ENCODE results near the gene GPBP1L1.

- peak; percentile 38; the same call in 1 of the 2 replicates for TF ChIP-seq REST (tag by site-specific recombination; IDR thresholded peaks at IDR 0.05)
- no peak for TF ChIP-seq ZNF561 (tag by site-specific recombination; IDR thresholded peaks at IDR 0.05; ENCODE audit: borderline replicate concordance)
- TF ChIP-seq, protein P1, sequence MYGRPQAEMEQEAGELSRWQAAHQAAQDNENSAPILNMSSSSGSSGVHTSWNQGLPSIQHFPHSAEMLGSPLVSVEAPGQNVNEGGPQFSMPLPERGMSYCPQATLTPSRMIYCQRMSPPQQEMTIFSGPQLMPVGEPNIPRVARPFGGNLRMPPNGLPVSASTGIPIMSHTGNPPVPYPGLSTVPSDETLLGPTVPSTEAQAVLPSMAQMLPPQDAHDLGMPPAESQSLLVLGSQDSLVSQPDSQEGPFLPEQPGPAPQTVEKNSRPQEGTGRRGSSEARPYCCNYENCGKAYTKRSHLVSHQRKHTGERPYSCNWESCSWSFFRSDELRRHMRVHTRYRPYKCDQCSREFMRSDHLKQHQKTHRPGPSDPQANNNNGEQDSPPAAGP (tag by site-specific recombination; IDR thresholded peaks at IDR 0.05) = no peak
- TF ChIP-seq, protein P2, sequence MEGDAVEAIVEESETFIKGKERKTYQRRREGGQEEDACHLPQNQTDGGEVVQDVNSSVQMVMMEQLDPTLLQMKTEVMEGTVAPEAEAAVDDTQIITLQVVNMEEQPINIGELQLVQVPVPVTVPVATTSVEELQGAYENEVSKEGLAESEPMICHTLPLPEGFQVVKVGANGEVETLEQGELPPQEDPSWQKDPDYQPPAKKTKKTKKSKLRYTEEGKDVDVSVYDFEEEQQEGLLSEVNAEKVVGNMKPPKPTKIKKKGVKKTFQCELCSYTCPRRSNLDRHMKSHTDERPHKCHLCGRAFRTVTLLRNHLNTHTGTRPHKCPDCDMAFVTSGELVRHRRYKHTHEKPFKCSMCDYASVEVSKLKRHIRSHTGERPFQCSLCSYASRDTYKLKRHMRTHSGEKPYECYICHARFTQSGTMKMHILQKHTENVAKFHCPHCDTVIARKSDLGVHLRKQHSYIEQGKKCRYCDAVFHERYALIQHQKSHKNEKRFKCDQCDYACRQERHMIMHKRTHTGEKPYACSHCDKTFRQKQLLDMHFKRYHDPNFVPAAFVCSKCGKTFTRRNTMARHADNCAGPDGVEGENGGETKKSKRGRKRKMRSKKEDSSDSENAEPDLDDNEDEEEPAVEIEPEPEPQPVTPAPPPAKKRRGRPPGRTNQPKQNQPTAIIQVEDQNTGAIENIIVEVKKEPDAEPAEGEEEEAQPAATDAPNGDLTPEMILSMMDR (tag by site-specific recombination; IDR thresholded peaks at IDR 0.05) = no peak
- TF ChIP-seq ZNF585B (tag by site-specific recombination; IDR thresholded peaks at IDR 0.05) = no peak
- TF ChIP-seq ZEB2 (tag by site-specific recombination; IDR thresholded peaks at IDR 0.05) = no peak
- TF ChIP-seq ZNF292 (tag by site-specific recombination; IDR thresholded peaks at IDR 0.05; ENCODE audit: borderline replicate concordance, low read depth) = no peak
- TF ChIP-seq, protein P3, sequence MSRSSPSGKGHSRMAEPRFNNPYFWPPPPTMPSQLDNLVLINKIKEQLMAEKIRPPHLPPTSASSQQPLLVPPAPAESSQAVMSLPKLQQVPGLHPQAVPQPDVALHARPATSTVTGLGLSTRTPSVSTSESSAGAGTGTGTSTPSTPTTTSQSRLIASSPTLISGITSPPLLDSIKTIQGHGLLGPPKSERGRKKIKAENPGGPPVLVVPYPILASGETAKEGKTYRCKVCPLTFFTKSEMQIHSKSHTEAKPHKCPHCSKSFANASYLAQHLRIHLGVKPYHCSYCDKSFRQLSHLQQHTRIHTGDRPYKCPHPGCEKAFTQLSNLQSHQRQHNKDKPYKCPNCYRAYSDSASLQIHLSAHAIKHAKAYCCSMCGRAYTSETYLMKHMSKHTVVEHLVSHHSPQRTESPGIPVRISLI (tag by site-specific recombination; IDR thresholded peaks at IDR 0.05) = no peak
- TF ChIP-seq, protein P4, sequence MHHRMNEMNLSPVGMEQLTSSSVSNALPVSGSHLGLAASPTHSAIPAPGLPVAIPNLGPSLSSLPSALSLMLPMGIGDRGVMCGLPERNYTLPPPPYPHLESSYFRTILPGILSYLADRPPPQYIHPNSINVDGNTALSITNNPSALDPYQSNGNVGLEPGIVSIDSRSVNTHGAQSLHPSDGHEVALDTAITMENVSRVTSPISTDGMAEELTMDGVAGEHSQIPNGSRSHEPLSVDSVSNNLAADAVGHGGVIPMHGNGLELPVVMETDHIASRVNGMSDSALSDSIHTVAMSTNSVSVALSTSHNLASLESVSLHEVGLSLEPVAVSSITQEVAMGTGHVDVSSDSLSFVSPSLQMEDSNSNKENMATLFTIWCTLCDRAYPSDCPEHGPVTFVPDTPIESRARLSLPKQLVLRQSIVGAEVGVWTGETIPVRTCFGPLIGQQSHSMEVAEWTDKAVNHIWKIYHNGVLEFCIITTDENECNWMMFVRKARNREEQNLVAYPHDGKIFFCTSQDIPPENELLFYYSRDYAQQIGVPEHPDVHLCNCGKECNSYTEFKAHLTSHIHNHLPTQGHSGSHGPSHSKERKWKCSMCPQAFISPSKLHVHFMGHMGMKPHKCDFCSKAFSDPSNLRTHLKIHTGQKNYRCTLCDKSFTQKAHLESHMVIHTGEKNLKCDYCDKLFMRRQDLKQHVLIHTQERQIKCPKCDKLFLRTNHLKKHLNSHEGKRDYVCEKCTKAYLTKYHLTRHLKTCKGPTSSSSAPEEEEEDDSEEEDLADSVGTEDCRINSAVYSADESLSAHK (tag by site-specific recombination; IDR thresholded peaks at IDR 0.05) = no peak
- TF ChIP-seq, protein P5, sequence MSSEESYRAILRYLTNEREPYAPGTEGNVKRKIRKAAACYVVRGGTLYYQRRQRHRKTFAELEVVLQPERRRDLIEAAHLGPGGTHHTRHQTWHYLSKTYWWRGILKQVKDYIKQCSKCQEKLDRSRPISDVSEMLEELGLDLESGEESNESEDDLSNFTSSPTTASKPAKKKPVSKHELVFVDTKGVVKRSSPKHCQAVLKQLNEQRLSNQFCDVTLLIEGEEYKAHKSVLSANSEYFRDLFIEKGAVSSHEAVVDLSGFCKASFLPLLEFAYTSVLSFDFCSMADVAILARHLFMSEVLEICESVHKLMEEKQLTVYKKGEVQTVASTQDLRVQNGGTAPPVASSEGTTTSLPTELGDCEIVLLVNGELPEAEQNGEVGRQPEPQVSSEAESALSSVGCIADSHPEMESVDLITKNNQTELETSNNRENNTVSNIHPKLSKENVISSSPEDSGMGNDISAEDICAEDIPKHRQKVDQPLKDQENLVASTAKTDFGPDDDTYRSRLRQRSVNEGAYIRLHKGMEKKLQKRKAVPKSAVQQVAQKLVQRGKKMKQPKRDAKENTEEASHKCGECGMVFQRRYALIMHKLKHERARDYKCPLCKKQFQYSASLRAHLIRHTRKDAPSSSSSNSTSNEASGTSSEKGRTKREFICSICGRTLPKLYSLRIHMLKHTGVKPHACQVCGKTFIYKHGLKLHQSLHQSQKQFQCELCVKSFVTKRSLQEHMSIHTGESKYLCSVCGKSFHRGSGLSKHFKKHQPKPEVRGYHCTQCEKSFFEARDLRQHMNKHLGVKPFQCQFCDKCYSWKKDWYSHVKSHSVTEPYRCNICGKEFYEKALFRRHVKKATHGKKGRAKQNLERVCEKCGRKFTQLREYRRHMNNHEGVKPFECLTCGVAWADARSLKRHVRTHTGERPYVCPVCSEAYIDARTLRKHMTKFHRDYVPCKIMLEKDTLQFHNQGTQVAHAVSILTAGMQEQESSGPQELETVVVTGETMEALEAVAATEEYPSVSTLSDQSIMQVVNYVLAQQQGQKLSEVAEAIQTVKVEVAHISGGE (tag by site-specific recombination; conservative IDR thresholded peaks at IDR 0.05; ENCODE audit: low read depth) = no peak
- TF ChIP-seq, protein P6, sequence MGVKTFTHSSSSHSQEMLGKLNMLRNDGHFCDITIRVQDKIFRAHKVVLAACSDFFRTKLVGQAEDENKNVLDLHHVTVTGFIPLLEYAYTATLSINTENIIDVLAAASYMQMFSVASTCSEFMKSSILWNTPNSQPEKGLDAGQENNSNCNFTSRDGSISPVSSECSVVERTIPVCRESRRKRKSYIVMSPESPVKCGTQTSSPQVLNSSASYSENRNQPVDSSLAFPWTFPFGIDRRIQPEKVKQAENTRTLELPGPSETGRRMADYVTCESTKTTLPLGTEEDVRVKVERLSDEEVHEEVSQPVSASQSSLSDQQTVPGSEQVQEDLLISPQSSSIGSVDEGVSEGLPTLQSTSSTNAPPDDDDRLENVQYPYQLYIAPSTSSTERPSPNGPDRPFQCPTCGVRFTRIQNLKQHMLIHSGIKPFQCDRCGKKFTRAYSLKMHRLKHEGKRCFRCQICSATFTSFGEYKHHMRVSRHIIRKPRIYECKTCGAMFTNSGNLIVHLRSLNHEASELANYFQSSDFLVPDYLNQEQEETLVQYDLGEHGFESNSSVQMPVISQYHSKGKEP (tag by site-specific recombination; IDR thresholded peaks at IDR 0.05) = no peak
- TF ChIP-seq ZNF423 (tag by site-specific recombination; IDR thresholded peaks at IDR 0.05) = no peak
- TF ChIP-seq ZNF274 (IDR thresholded peaks at IDR 0.05; ENCODE audit: low read length) = no peak
- TF ChIP-seq ZNF274 (tag by site-specific recombination; IDR thresholded peaks at IDR 0.05; ENCODE audit: borderline replicate concordance) = no peak
- TF ChIP-seq ATF2 (tag by site-specific recombination; IDR thresholded peaks at IDR 0.05; ENCODE audit: low read depth) = no peak
Observed at GRCh38 chr1:45623972-45624371, 62.4 kb downstream of the GPBP1L1 start, which contains the start of gene CCDC17.

Measured in HEK293 (cell line).